ENCODE measurements around the gene BMI1.

- TF ChIP-seq EZH2phosphoT487 (IDR thresholded peaks at IDR 0.05) (no peak), CTCF (IDR thresholded peaks at IDR 0.05) (no peak)
Measured at GRCh38 chr10:22305721-22306120, 15.2 kb upstream of the BMI1 start.
